H1 (cell line): Measurements from ENCODE around the gene C16orf87. TPM values are rescaled to one million over a fixed set of nuclear protein-coding genes. Genes with fewer than 3 reads are reported as not detected.

Source experiments
- CTCF ChIA-PET: fragments of 300-600 bp; sonication (Branson Sonifier 250); formaldehyde crosslinking; loops from one replicate; lab custom pipeline; 2021; ENCODE audit not compliant: partially characterized antibody; lab: Charles Lee
- POLR2A ChIA-PET: fragments of 300-600 bp; sonication (Branson Sonifier 250); formaldehyde crosslinking; loops from one replicate; lab custom pipeline; 2021; ENCODE audit warnings: inconsistent platforms; ENCODE audit not compliant: partially characterized antibody; lab: Charles Lee
- DNase-seq, 2 experiments: peaks; one replicate each; pipeline versions ENCODE4 v3.0.0 to v3.0.0-alpha.2; 2010 to 2022; ENCODE audit warnings: low spot score in 2 of 2, low read depth in 1 of 2, mixed read lengths in 1 of 2
- FAIRE-seq: peaks from 2 replicates; lab custom pipeline; 2011; peaks lifted over from hg19 to GRCh38; lab: Jason Lieb, UNC
- H2AFZ ChIP-seq: 2 replicates; pipeline ENCODE4 v1.8.1; 2012; ENCODE audit warnings: low read length, inconsistent platforms
- H2AK5ac ChIP-seq: 2 replicates; pipeline ENCODE4 v1.6.1; 2013; ENCODE audit warnings: low read depth, low read length
- H2BK120ac ChIP-seq: replicated peaks from 2 replicates; pipeline ENCODE3; 2013; ENCODE audit warnings: low read depth, low read length, inconsistent platforms
- H2BK12ac ChIP-seq: 2 replicates; pipeline ENCODE4 v1.6.1; 2013; ENCODE audit warnings: low read depth, low read length
- H2BK15ac ChIP-seq: 2 replicates; pipeline ENCODE4 v1.6.1; 2013; ENCODE audit warnings: low read length
- H2BK20ac ChIP-seq: 2 replicates; pipeline ENCODE4 v1.6.1; 2013; ENCODE audit warnings: low read length
- H2BK5ac ChIP-seq: 2 replicates; pipeline ENCODE4 v1.6.1; 2013; ENCODE audit warnings: low read depth, low read length
- H3K14ac ChIP-seq: 2 replicates; pipeline ENCODE4 v1.6.1; 2013; ENCODE audit warnings: inconsistent platforms; ENCODE audit not compliant: insufficient read length
- H3K18ac ChIP-seq: 2 replicates; pipeline ENCODE4 v1.6.1; 2013; ENCODE audit warnings: low read length; ENCODE audit errors: extremely low read depth
- H3K23ac ChIP-seq: 2 replicates; pipeline ENCODE4 v1.6.1; 2013; ENCODE audit warnings: inconsistent platforms; ENCODE audit not compliant: insufficient read length
- H3K23me2 ChIP-seq: 2 replicates; pipeline ENCODE4 v1.6.1; 2013; ENCODE audit warnings: low read depth, low read length
- H3K27ac ChIP-seq: 2 replicates; pipeline ENCODE4 v1.6.1; 2011; ENCODE audit warnings: low read depth, low read length, inconsistent platforms
- H3K27me3 ChIP-seq, 4 experiments: replicated peaks in 1 of 4; 1 replicate in 1 of 4; 2 replicates in 3 of 4; pipeline versions ENCODE4 v1.6.1 to v1.8.1; 2011 to 2013; ENCODE audit warnings: low read length in 3 of 4, mild to moderate bottlenecking in 3 of 4, inconsistent platforms in 2 of 4, mixed read lengths in 2 of 4, moderate library complexity in 1 of 4; ENCODE audit not compliant: control insufficient read depth in 3 of 4, insufficient read depth in 3 of 4; ENCODE audit errors: extremely low read depth in 1 of 4
- H3K36me3 ChIP-seq, 4 experiments: 2 replicates each; pipeline versions ENCODE4 v1.6.1 to v1.8.1; 2011 to 2013; ENCODE audit warnings: mild to moderate bottlenecking in 4 of 4, low read length in 3 of 4, moderate library complexity in 2 of 4, control low read depth in 1 of 4, inconsistent platforms in 1 of 4; ENCODE audit not compliant: insufficient read depth in 4 of 4, control insufficient read depth in 2 of 4
- H3K4ac ChIP-seq: replicated peaks from 2 replicates; pipeline ENCODE3; 2013; ENCODE audit warnings: low read length, low read depth, mixed read lengths, inconsistent platforms; ENCODE audit not compliant: insufficient read length
- H3K4me1 ChIP-seq, 4 experiments: replicated peaks in 1 of 4; 1 replicate in 1 of 4; 2 replicates in 3 of 4; pipeline versions ENCODE4 v1.6.1 to v1.8.1; 2011 to 2013; ENCODE audit warnings: low read length in 3 of 4, inconsistent platforms in 2 of 4, mixed read lengths in 1 of 4; ENCODE audit not compliant: insufficient read depth in 4 of 4, control insufficient read depth in 3 of 4
- H3K4me2 ChIP-seq, 2 experiments: 2 replicates each; pipeline versions ENCODE4 v1.6.1 to v1.8.1; 2011 to 2013; ENCODE audit warnings: low read depth in 2 of 2, low read length in 2 of 2, control low read depth in 1 of 2, inconsistent platforms in 1 of 2, mild to moderate bottlenecking in 1 of 2; ENCODE audit not compliant: insufficient read depth in 1 of 2
- H3K4me3 ChIP-seq, 4 experiments: fragments of 200-600, 300-600 bp in 1 of 4; sonication (generic), shearing (Covaris generic), sonication (Bioruptor Twin) in 1 of 4; 2 replicates each; pipeline versions ENCODE4 v1.5.1 to v1.8.1; 2011 to 2016; ENCODE audit warnings: low read length in 4 of 4, low read depth in 3 of 4, control low read depth in 2 of 4, inconsistent platforms in 2 of 4, mild to moderate bottlenecking in 2 of 4, mixed read lengths in 1 of 4, moderate library complexity in 1 of 4; ENCODE audit not compliant: insufficient read depth in 2 of 4; ENCODE audit errors: extremely low read depth in 1 of 4
- H3K56ac ChIP-seq: replicated peaks from 2 replicates; pipeline ENCODE3; 2013; ENCODE audit warnings: low read depth, mild to moderate bottlenecking, mixed read lengths, low read length, inconsistent platforms; ENCODE audit not compliant: insufficient read length
- H3K79me1 ChIP-seq: 2 replicates; pipeline ENCODE4 v1.6.1; 2013; ENCODE audit warnings: low read depth, low read length, control low read depth
- H3K79me2 ChIP-seq, 2 experiments: 2 replicates each; pipeline versions ENCODE4 v1.6.1 to v1.8.1; 2012 to 2013; ENCODE audit warnings: low read length in 2 of 2, mild to moderate bottlenecking in 2 of 2, inconsistent platforms in 1 of 2; ENCODE audit not compliant: insufficient read depth in 2 of 2, control insufficient read depth in 1 of 2
- H3K9ac ChIP-seq, 4 experiments: replicated peaks in 1 of 4; 1 replicate in 1 of 4; 2 replicates in 3 of 4; pipeline versions ENCODE4 v1.6.1 to v1.8.1; 2011 to 2013; ENCODE audit warnings: low read depth in 3 of 4, low read length in 3 of 4, control low read depth in 2 of 4, mild to moderate bottlenecking in 2 of 4, moderate library complexity in 2 of 4, inconsistent platforms in 1 of 4; ENCODE audit errors: extremely low read depth in 1 of 4
- H3K9me3 ChIP-seq, 2 experiments: 2 replicates each; pipeline versions ENCODE4 v1.6.1 to v1.8.1; 2012 to 2013; ENCODE audit warnings: mild to moderate bottlenecking in 2 of 2, moderate library complexity in 2 of 2, control low read depth in 1 of 2, inconsistent platforms in 1 of 2, low read depth in 1 of 2, low read length in 1 of 2, mixed read lengths in 1 of 2; ENCODE audit not compliant: insufficient read depth in 2 of 2
- H4K20me1 ChIP-seq, 2 experiments: replicated peaks in 1 of 2; 2 replicates each; pipeline versions ENCODE3 to v1.8.1; 2011 to 2013; ENCODE audit warnings: inconsistent platforms in 2 of 2, low read length in 2 of 2, mild to moderate bottlenecking in 1 of 2; ENCODE audit not compliant: insufficient read depth in 2 of 2, control insufficient read depth in 1 of 2
- H4K5ac ChIP-seq: 2 replicates; pipeline ENCODE4 v1.6.1; 2013; ENCODE audit warnings: low read length, low read depth, mixed read lengths, inconsistent platforms; ENCODE audit not compliant: insufficient read length
- H4K8ac ChIP-seq: 2 replicates; pipeline ENCODE4 v1.8.0; 2013; ENCODE audit warnings: mild to moderate bottlenecking, moderate library complexity, low read length, inconsistent platforms; ENCODE audit not compliant: insufficient read depth; ENCODE audit errors: extremely low read depth
- H4K91ac ChIP-seq: replicated peaks from 2 replicates; pipeline ENCODE3; 2013; ENCODE audit warnings: low read length, mixed read lengths, inconsistent platforms; ENCODE audit not compliant: insufficient read length
- BRCA1 ChIP-seq: IDR thresholded peaks from 2 replicates; pipeline ENCODE4 v1.6.1; 2012; ENCODE audit warnings: low read depth, low read length, improper control_type of control experiment
- CHD1 ChIP-seq: IDR thresholded peaks from 2 replicates; pipeline ENCODE4 v1.6.1; 2012; ENCODE audit warnings: low read depth, low read length, improper control_type of control experiment
- CHD2 ChIP-seq: IDR thresholded peaks from 2 replicates; pipeline ENCODE4 v1.6.1; 2012; ENCODE audit warnings: low read length, improper control_type of control experiment
- CREB1 ChIP-seq: IDR thresholded peaks from 2 replicates; pipeline ENCODE4 v1.6.1; 2012; ENCODE audit warnings: inconsistent platforms
- GABPA ChIP-seq: IDR thresholded peaks from 2 replicates; pipeline ENCODE4 v1.6.1; 2011; ENCODE audit warnings: mild to moderate bottlenecking, low read length, moderate library complexity, borderline replicate concordance; ENCODE audit not compliant: insufficient read depth
- HDAC2 ChIP-seq, 2 experiments: fragments of 300-600 bp in 1 of 2; sonication (generic) in 1 of 2; IDR thresholded peaks; 2 replicates each; pipeline ENCODE4 v1.6.1; 2011 to 2012; ENCODE audit warnings: low read depth in 2 of 2, low read length in 2 of 2, mild to moderate bottlenecking in 2 of 2, moderate library complexity in 2 of 2, borderline replicate concordance in 1 of 2, inconsistent platforms in 1 of 2
- JUN ChIP-seq: IDR thresholded peaks from 2 replicates; pipeline ENCODE4 v1.6.1; 2011; ENCODE audit warnings: low read depth, mild to moderate bottlenecking, improper control_type of control experiment, low read length
- JUND ChIP-seq: IDR thresholded peaks from 2 replicates; pipeline ENCODE4 v1.6.1; 2011; ENCODE audit warnings: mild to moderate bottlenecking, improper control_type of control experiment, low read length
- RAD21 ChIP-seq, 2 experiments: IDR thresholded peaks in 1 of 2; conservative IDR thresholded peaks in 1 of 2; 2 replicates each; pipeline ENCODE4 v1.6.1; 2011; ENCODE audit warnings: low read depth in 2 of 2, low read length in 2 of 2, improper control_type of control experiment in 1 of 2, inconsistent platforms in 1 of 2, mild to moderate bottlenecking in 1 of 2, moderate library complexity in 1 of 2
- SIN3A ChIP-seq, 2 experiments: IDR thresholded peaks in 1 of 2; conservative IDR thresholded peaks in 1 of 2; 2 replicates each; pipeline ENCODE4 v1.6.1; 2011 to 2012; ENCODE audit warnings: low read length in 2 of 2, improper control_type of control experiment in 1 of 2, low read depth in 1 of 2, mild to moderate bottlenecking in 1 of 2
- SP2 ChIP-seq: IDR thresholded peaks from 2 replicates; pipeline ENCODE4 v1.6.1; 2012; ENCODE audit warnings: mild to moderate bottlenecking, low read length, inconsistent platforms
- SUZ12 ChIP-seq: fragments of 200-600 bp; sonication (generic); IDR thresholded peaks from 2 replicates; pipeline ENCODE4 v1.6.1; 2012; ENCODE audit warnings: mild to moderate bottlenecking, inconsistent platforms, low read length, moderate library complexity, mixed read lengths
- WGBS, 2 experiments: shearing (Covaris generic) in 1 of 2; methylation state at CpG; one replicate each; pipeline versions ENCODE4 v1.1.6 to v1.1.7; 2013 to 2015; ENCODE audit warnings: low lambda C conversion rate in 2 of 2, mixed read lengths in 2 of 2, inconsistent platforms in 1 of 2, low coverage in 1 of 2, missing lambda C conversion rate in 1 of 2; ENCODE audit not compliant: insufficient replicate concordance in 2 of 2, insufficient coverage in 1 of 2, insufficient read length in 1 of 2; ENCODE audit errors: extremely low coverage in 1 of 2, missing lambda C conversion rate in 1 of 2; 5-methylcytosine and 5-hydroxymethylcytosine counted together
- polyA plus RNA-seq, 7 experiments: library from polyadenylated mRNA; depleted of rRNA in 3 of 7; stranded (reverse) in 5 of 7; unstranded in 2 of 7; fragments of >200 nt in 5 of 7; fragments of 200-250 nt in 2 of 7; gene quantifications; 1 replicate in 5 of 7; 2 replicates in 1 of 7; 4 replicates in 1 of 7; pipeline versions ENCODE4 v1.2.1 to v1.2.3, GENCODE V29; 2011 to 2013; ENCODE audit warnings: missing spikeins in 2 of 7, mixed read lengths in 2 of 7
- total RNA-seq: library from RNA; stranded (reverse); fragmentation: NEBNext Ultra II Directional; extraction: Animal tissue kit (Norgen Biotek cat#: 25700); gene quantifications from 2 replicates; pipeline ENCODE4 v1.2.1, GENCODE V29; 2021
- TF ChIP-seq, protein P1 (sequence below): IDR thresholded peaks from 2 replicates; pipeline ENCODE4 v1.6.1; 2011; ENCODE audit warnings: low read length, improper control_type of control experiment

Gene C16orf87
- total and polyA plus RNA-seq, 2 of the 8 experiments (the other 6 are each of a cell fraction or from before 2014, with no cell fraction given) = 4.8 to 21.8 TPM

DNA sequence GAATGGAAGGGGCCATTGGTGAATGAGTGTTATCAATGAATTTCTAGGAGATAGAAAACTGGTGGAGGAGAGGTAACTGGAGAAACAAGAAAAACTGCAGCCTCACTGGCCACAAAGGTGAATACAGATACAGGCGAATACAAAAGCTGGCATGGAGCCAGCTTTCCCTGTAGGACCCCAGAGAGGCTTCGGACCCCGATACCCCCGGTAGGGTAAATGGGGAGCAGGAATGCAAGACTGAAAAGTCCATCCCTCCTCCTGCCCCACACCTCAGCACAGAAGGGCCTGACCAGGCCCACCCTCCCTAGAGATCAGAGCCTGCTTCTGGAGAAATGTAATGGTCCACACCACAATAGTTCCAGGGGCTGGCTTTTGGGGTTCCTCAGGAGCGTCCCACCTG lies 78.0 kb downstream of the C16orf87 start:
- Histone ChIP-seq H3K27me3 (no peaks in the 10 kb centered on the region), H3K79me2 (no peaks in the 10 kb centered on the region), H3K27ac (no peak overlapping the region), H3K56ac (no peak overlapping the region), H3K23ac (no peak overlapping the region), H2BK12ac (no peak overlapping the region), H3K4me2 (no peak overlapping the region), H2BK20ac (no peak overlapping the region), H4K20me1 (no peaks in the 10 kb centered on the region), H3K4me1 (peaks cover 3 to 17% (median 8%) of the 10 kb centered on the region in 4 experiments), H3K4ac (no peak overlapping the region), H3K4me3 (no peak overlapping the region), H2BK15ac (no peak overlapping the region), H4K5ac (no peak overlapping the region), H3K18ac (no peak overlapping the region), H2BK120ac (no peak overlapping the region), H4K91ac (no peak overlapping the region), H3K79me1 (no peaks in the 10 kb centered on the region), H4K8ac (no peak overlapping the region), H3K9ac (no peak overlapping the region; a peak in 1 of 7 replicates), H2BK5ac (no peak overlapping the region), H3K14ac (no peak overlapping the region), H3K9me3 (no peaks in the 10 kb centered on the region), H2AK5ac (no peak overlapping the region), H3K36me3 (no peaks in the 10 kb centered on the region), H3K23me2 (no peaks in the 10 kb centered on the region; the same call in 1 of the 2 replicates), H2AFZ (no peak overlapping the region)
- 91% methylated on average over 5 of the region's 5 CpGs; no CpG with 5 or more reads in 1 of the 2 experiments for WGBS, 2 experiments
- DNase-seq = no peak
- CTCF ChIA-PET = no interaction called here
- FAIRE-seq = no peak
- POLR2A ChIA-PET = no interaction called here
- TF ChIP-seq GABPA (no peak), JUND (no peak), SUZ12 (no peak), HDAC2 (IDR thresholded peaks at IDR 0.05; ENCODE audit: borderline replicate concordance in 1 of 2, low read depth in 2 of 2, low read length in 2 of 2) (no peak), SP2 (no peak), CHD1 (no peak), JUN (no peak), RAD21 (IDR thresholded peaks at IDR 0.05 in 1 of 2, conservative IDR thresholded peaks at IDR 0.05 in 1 of 2; ENCODE audit: low read depth in 2 of 2, low read length in 2 of 2) (no peak), BRCA1 (no peak), CHD2 (no peak), CREB1 (no peak), SIN3A (conservative IDR thresholded peaks at IDR 0.05 in 1 of 2, IDR thresholded peaks at IDR 0.05 in 1 of 2; ENCODE audit: low read depth in 1 of 2, low read length in 2 of 2) (no peak)
- TF ChIP-seq, protein P1, sequence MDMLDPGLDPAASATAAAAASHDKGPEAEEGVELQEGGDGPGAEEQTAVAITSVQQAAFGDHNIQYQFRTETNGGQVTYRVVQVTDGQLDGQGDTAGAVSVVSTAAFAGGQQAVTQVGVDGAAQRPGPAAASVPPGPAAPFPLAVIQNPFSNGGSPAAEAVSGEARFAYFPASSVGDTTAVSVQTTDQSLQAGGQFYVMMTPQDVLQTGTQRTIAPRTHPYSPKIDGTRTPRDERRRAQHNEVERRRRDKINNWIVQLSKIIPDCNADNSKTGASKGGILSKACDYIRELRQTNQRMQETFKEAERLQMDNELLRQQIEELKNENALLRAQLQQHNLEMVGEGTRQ = no peak
